H9 (cell line): ENCODE results near the gene SLC9A7. TPM values are rescaled to one million over a fixed set of nuclear protein-coding genes. Genes with fewer than 3 reads are reported as not detected.

Experiments
- DNase-seq: peaks from one replicate; pipeline ENCODE4 v3.0.0-alpha.2; 2017
- H2AFZ ChIP-seq: one replicate; pipeline ENCODE4 v1.6.1; 2013; ENCODE audit warnings: mild to moderate bottlenecking, low read length, control low read depth, moderate library complexity
- H2AK5ac ChIP-seq: 2 replicates; pipeline ENCODE4 v1.6.1; 2013; ENCODE audit warnings: low read length, control low read depth, mixed read lengths; ENCODE audit not compliant: insufficient read length
- H2BK120ac ChIP-seq: one replicate; pipeline ENCODE4 v1.6.1; 2013; ENCODE audit warnings: low read depth, mild to moderate bottlenecking, low read length, control low read depth, inconsistent platforms; ENCODE audit not compliant: poor library complexity, severe bottlenecking
- H2BK12ac ChIP-seq: 2 replicates; pipeline ENCODE4 v1.6.1; 2013; ENCODE audit warnings: low read length, control low read depth, mixed read lengths, low read depth; ENCODE audit not compliant: insufficient read length
- H2BK15ac ChIP-seq: 2 replicates; pipeline ENCODE4 v1.6.1; 2013; ENCODE audit warnings: low read depth, low read length, control low read depth
- H2BK20ac ChIP-seq: one replicate; pipeline ENCODE4 v1.6.1; 2013; ENCODE audit warnings: low read depth, mild to moderate bottlenecking, low read length, control low read depth, inconsistent platforms; ENCODE audit not compliant: poor library complexity, severe bottlenecking
- H2BK5ac ChIP-seq: 2 replicates; pipeline ENCODE4 v1.6.1; 2013; ENCODE audit warnings: low read length, control low read depth, mixed read lengths; ENCODE audit not compliant: insufficient read length
- H3K14ac ChIP-seq: 2 replicates; pipeline ENCODE4 v1.6.1; 2013; ENCODE audit warnings: low read length, control low read depth; ENCODE audit not compliant: insufficient read depth
- H3K18ac ChIP-seq: 2 replicates; pipeline ENCODE4 v1.6.1; 2013; ENCODE audit warnings: low read depth, mild to moderate bottlenecking, mixed read lengths, low read length, control low read depth; ENCODE audit not compliant: insufficient read length
- H3K23ac ChIP-seq: 2 replicates; pipeline ENCODE4 v1.6.1; 2013; ENCODE audit warnings: low read length, control low read depth, mixed read lengths, low read depth; ENCODE audit not compliant: insufficient read length
- H3K23me2 ChIP-seq: 2 replicates; pipeline ENCODE4 v1.6.1; 2013; ENCODE audit warnings: low read depth, mild to moderate bottlenecking, mixed read lengths, low read length, control low read depth; ENCODE audit not compliant: insufficient read length, poor library complexity, severe bottlenecking
- H3K27ac ChIP-seq: 2 replicates; pipeline ENCODE4 v1.5.1; 2013; ENCODE audit warnings: low read length, control low read depth, mixed read lengths, low read depth; ENCODE audit not compliant: insufficient read length
- H3K27me3 ChIP-seq: 2 replicates; pipeline ENCODE4 v1.6.1; 2013; ENCODE audit warnings: low read length, control low read depth, inconsistent platforms; ENCODE audit not compliant: insufficient read depth
- H3K4ac ChIP-seq: 2 replicates; pipeline ENCODE4 v1.6.1; 2013; ENCODE audit warnings: low read depth, mild to moderate bottlenecking, control low read depth, inconsistent platforms, low read length, moderate library complexity
- H3K4me1 ChIP-seq: 2 replicates; pipeline ENCODE4 v1.6.1; 2013; ENCODE audit warnings: low read length, control low read depth, inconsistent platforms; ENCODE audit not compliant: insufficient read depth
- H3K4me2 ChIP-seq: 2 replicates; pipeline ENCODE4 v1.6.1; 2013; ENCODE audit warnings: low read length, control low read depth, mixed read lengths; ENCODE audit not compliant: insufficient read length, insufficient read depth
- H3K56ac ChIP-seq: 2 replicates; pipeline ENCODE4 v1.6.1; 2013; ENCODE audit warnings: low read depth, mild to moderate bottlenecking, mixed read lengths, low read length, control low read depth; ENCODE audit not compliant: insufficient read length
- H3K79me1 ChIP-seq: 2 replicates; pipeline ENCODE4 v1.6.1; 2013; ENCODE audit warnings: low read depth, mild to moderate bottlenecking, moderate library complexity, low read length, control low read depth, inconsistent platforms; ENCODE audit not compliant: insufficient read depth, poor library complexity, severe bottlenecking
- H3K79me2 ChIP-seq: 2 replicates; pipeline ENCODE4 v1.6.1; 2013; ENCODE audit warnings: low read length, control low read depth, inconsistent platforms; ENCODE audit not compliant: insufficient read depth
- H3K9ac ChIP-seq: 2 replicates; pipeline ENCODE4 v1.6.1; 2013; ENCODE audit warnings: low read length, control low read depth, mixed read lengths; ENCODE audit not compliant: insufficient read length; ENCODE audit errors: extremely low read depth
- H3K9me3 ChIP-seq: one replicate; pipeline ENCODE4 v1.6.1; 2013; ENCODE audit warnings: low read depth, low read length, inconsistent platforms; ENCODE audit not compliant: control insufficient read depth
- H3T11ph ChIP-seq: one replicate; pipeline ENCODE4 v1.6.1; 2013; ENCODE audit warnings: mild to moderate bottlenecking, low read length, control low read depth, inconsistent platforms
- H4K20me1 ChIP-seq: one replicate; pipeline ENCODE4 v1.6.1; 2013; ENCODE audit not compliant: control insufficient read depth, insufficient read length, insufficient read depth
- H4K5ac ChIP-seq: 2 replicates; pipeline ENCODE4 v1.6.1; 2013; ENCODE audit warnings: low read depth, mild to moderate bottlenecking, mixed read lengths, low read length, control low read depth; ENCODE audit not compliant: insufficient read length
- H4K8ac ChIP-seq: replicated peaks from 2 replicates; pipeline ENCODE4 v1.6.1; 2013; ENCODE audit warnings: low read length, control low read depth, mixed read lengths, low read depth; ENCODE audit not compliant: insufficient read length
- H4K91ac ChIP-seq: 2 replicates; pipeline ENCODE4 v1.6.1; 2013; ENCODE audit warnings: low read depth, mild to moderate bottlenecking, moderate library complexity, mixed read lengths, low read length, control low read depth; ENCODE audit not compliant: insufficient read length
- H3K27ac Mint-ChIP-seq, 3 experiments: 2 replicates in 2 of 3; 3 replicates in 1 of 3; pipeline ENCODE4 v1.8.0; 2020 to 2021; ENCODE audit warnings: mixed read lengths in 3 of 3, mild to moderate bottlenecking in 1 of 3, moderate library complexity in 1 of 3
- H3K27me3 Mint-ChIP-seq: 2 replicates; pipeline ENCODE4 v1.8.0; 2021; ENCODE audit warnings: low read depth, mild to moderate bottlenecking, moderate library complexity, mixed read lengths
- H3K36me3 Mint-ChIP-seq, 3 experiments: 2 replicates in 2 of 3; 3 replicates in 1 of 3; pipeline ENCODE4 v1.8.0; 2020 to 2021; ENCODE audit warnings: low read depth in 3 of 3, mixed read lengths in 3 of 3; ENCODE audit not compliant: insufficient read depth in 1 of 3
- H3K4me1 Mint-ChIP-seq, 2 experiments: 2 replicates each; pipeline ENCODE4 v1.8.0; 2020; ENCODE audit warnings: mixed read lengths in 2 of 2
- H3K4me3 Mint-ChIP-seq, 2 experiments: 2 replicates in 1 of 2; 3 replicates in 1 of 2; pipeline ENCODE4 v1.8.0; 2020 to 2021; ENCODE audit warnings: mild to moderate bottlenecking in 2 of 2, mixed read lengths in 2 of 2, moderate library complexity in 1 of 2
- H3K9me3 Mint-ChIP-seq, 2 experiments: 2 replicates in 1 of 2; 3 replicates in 1 of 2; pipeline ENCODE4 v1.8.0; 2020; ENCODE audit warnings: mild to moderate bottlenecking in 2 of 2, mixed read lengths in 2 of 2, moderate library complexity in 1 of 2
- CTCF ChIP-seq: fragments of 200-600 bp; sonication (generic); conservative IDR thresholded peaks from 3 replicates; pipeline ENCODE4 v1.8.0; 2021; ENCODE audit warnings: antibody characterized with exemption, mild to moderate bottlenecking
- WGBS: extraction: QIAGEN DNeasy Blood & Tissue Kit; methylation state at CpG from one replicate; pipeline ENCODE4 v1.1.7; 2013; ENCODE audit warnings: missing lambda C conversion rate, low lambda C conversion rate, mixed read lengths; ENCODE audit not compliant: insufficient read length; ENCODE audit errors: extremely low coverage; 5-methylcytosine and 5-hydroxymethylcytosine counted together
- total RNA-seq: library from RNA; stranded (reverse); gene quantifications from 2 replicates; pipeline ENCODE4 v1.2.1, GENCODE V29; 2021

The SLC9A7 gene
- total RNA-seq, 1 experiment from 2014 or later, result 5.9 TPM

DNA sequence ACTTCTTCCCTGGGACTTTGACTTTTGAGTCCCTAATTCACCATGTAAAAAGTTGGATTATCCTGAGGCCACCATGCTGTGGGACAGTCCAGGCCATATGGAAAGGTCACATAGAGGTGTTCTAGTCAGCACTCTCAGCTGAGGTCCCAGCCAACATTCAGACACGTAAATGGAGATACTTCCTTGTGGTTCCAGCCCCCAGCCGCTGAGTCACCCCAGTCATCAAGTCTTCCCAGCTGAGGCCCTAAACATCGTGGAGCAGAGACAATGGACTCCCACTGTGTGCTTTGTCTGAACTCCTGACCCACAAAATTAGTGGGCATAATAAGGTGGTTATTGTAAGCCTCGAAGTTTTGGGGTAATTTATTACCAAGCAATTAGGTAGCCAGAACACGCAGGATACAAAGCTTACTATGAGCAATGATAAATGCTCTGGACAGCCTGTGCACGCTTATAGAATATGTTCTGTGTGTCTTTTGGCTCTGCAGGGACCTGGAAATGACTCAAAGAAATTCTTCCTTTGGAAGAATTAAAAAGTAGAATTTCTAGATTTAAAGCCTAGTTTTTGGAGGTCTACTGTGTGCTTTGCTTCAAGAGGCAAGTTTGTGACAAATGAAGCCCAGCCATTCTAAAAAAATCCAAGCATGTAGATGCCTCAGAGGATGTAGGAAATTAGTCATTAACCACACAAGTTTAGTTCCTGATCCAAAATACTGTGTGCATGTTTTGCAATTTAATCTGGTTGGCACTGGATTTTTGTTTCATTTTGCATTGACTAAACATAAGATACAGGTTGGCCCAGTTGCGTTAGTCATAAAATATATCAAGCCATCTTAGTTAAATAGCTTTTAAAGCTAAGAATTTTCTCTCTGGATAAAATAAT, 33.2 kb upstream of the SLC9A7 start:
- H3K4me3 Mint-ChIP-seq, result no peak overlapping the region
- H4K91ac ChIP-seq, result no peak overlapping the region
- no peak overlapping the region for H2AK5ac ChIP-seq
- no peaks in the 10 kb centered on the region for H4K20me1 ChIP-seq
- no peak overlapping the region for H2AFZ ChIP-seq
- H3K27ac ChIP-seq, result no peak overlapping the region
- no peaks in the 10 kb centered on the region for H3K27me3 ChIP-seq
- no peak overlapping the region for H3K4me2 ChIP-seq
- peaks cover 1% of the 10 kb centered on the region; the same call in 1 of the 2 replicates for H3K27me3 Mint-ChIP-seq
- WGBS, result no CpG with 5 or more reads among the region's 7 CpGs
- H3K56ac ChIP-seq, result no peak overlapping the region
- H3K4me1 ChIP-seq, result 0 out of 2 replicates have a peak, but pooled peaks cover 5% of the 10 kb centered on the region
- H3K14ac ChIP-seq, result no peak overlapping the region
- H3K36me3 Mint-ChIP-seq, result no peaks in the 10 kb centered on the region; a peak in 2 of 7 replicates
- H3K9ac ChIP-seq, result no peak overlapping the region
- no peak overlapping the region for H4K5ac ChIP-seq
- no peak overlapping the region for H3K18ac ChIP-seq
- DNase-seq, result peak; percentile 52
- peaks cover 61% of the 10 kb centered on the region in 2 experiments for H3K9me3 Mint-ChIP-seq
- H2BK15ac ChIP-seq, result no peak overlapping the region
- no peak overlapping the region for H4K8ac ChIP-seq
- no peak overlapping the region for H2BK20ac ChIP-seq
- no peak overlapping the region for H3K27ac Mint-ChIP-seq
- no peak overlapping the region for H3T11ph ChIP-seq
- H3K79me1 ChIP-seq, result no peaks in the 10 kb centered on the region
- H3K23me2 ChIP-seq, result no peaks in the 10 kb centered on the region
- no peaks in the 10 kb centered on the region for H3K79me2 ChIP-seq
- no peak overlapping the region for H2BK12ac ChIP-seq
- H3K4ac ChIP-seq, result no peak overlapping the region
- no peak for TF ChIP-seq CTCF
- H3K9me3 ChIP-seq, result peaks cover 6% of the 10 kb centered on the region
- peaks cover 13 to 19% of the 10 kb centered on the region in 2 experiments for H3K4me1 Mint-ChIP-seq
- no peak overlapping the region for H2BK5ac ChIP-seq
- H2BK120ac ChIP-seq, result no peak overlapping the region
- no peak overlapping the region for H3K23ac ChIP-seq
